Keratinocyte (primary cell): ENCODE measurements around the gene CHID1.

Experiments
- CTCF ChIP-seq, 3 experiments: IDR thresholded peaks in 1 of 3; conservative IDR thresholded peaks in 1 of 3; optimal IDR thresholded peaks in 1 of 3; 2 replicates in 2 of 3; 3 replicates in 1 of 3; pipeline versions ENCODE3 to v1.5.1; 2011; ENCODE audit warnings: low read length in 3 of 3, mild to moderate bottlenecking in 3 of 3, moderate library complexity in 2 of 3, control low read depth in 1 of 3, inconsistent platforms in 1 of 3; ENCODE audit not compliant: insufficient read depth in 2 of 3; ENCODE audit errors: extremely low read depth in 1 of 3
- EZH2 ChIP-seq: IDR thresholded peaks from one replicate; pipeline ENCODE4 v1.6.1; 2012; ENCODE audit warnings: inconsistent platforms, mild to moderate bottlenecking, low read length, moderate library complexity

- no peak for TF ChIP-seq CTCF (optimal IDR thresholded peaks at IDR 0.05 in 1 of 3, IDR thresholded peaks at IDR 0.05 in 1 of 3, conservative IDR thresholded peaks at IDR 0.05 in 1 of 3; ENCODE audit: extremely low read depth in 1 of 3, insufficient read depth in 2 of 3, low read length in 3 of 3)
- TF ChIP-seq EZH2: no peak
Observed at GRCh38 chr11:934527-934926, 23.9 kb upstream of the CHID1 start.
